NCI-H1092 (cell line): ENCODE results near the gene PPP1R15B.
"Not testable (repeated sequence)": the region's sequence is repeated elsewhere in the genome, so short reads cannot be mapped to it uniquely, and the experiment has no call there.

Experiments used
- DNase-seq: peaks from one replicate; lab custom pipeline; 2025; lab: John Stamatoyannopoulos, UW

Gene PPP1R15B

GRCh38 chr1:204443871-204444581 is 32.4 kb upstream of the PPP1R15B start:
- no peak for DNase-seq

GRCh38 chr1:204443260-204443619 is 31.6 kb upstream of the PPP1R15B start:
- DNase-seq: no peak

- no peak for DNase-seq
These were observed 31.0 kb upstream of the PPP1R15B start for GRCh38 chr1:204442376-204443259.

- DNase-seq: no peak
These were observed 29.9 kb upstream of the PPP1R15B start for GRCh38 chr1:204441558-204441957.

- DNase-seq: no peak
These were observed 28.2 kb upstream of the PPP1R15B start for GRCh38 chr1:204439621-204440375.

GRCh38 chr1:204438628-204439027 is 27.0 kb upstream of the PPP1R15B start:
- no peak for DNase-seq

- no peak for DNase-seq
These were observed 26.4 kb upstream of the PPP1R15B start for GRCh38 chr1:204437796-204438570.

- DNase-seq: no peak
These were observed 24.3 kb upstream of the PPP1R15B start for GRCh38 chr1:204435872-204436271.

- DNase-seq: no peak
These were observed 23.8 kb upstream of the PPP1R15B start for GRCh38 chr1:204435381-204435831.

GRCh38 chr1:204434116-204434755 is 22.6 kb upstream of the PPP1R15B start:
- no peak for DNase-seq

GRCh38 chr1:204432708-204433107 is 21.1 kb upstream of the PPP1R15B start:
- DNase-seq: no peak

GRCh38 chr1:204431310-204432184 is 19.9 kb upstream of the PPP1R15B start:
- peak; percentile 53 for DNase-seq

GRCh38 chr1:204429746-204430145 is 18.1 kb upstream of the PPP1R15B start:
- no peak for DNase-seq

- no peak for DNase-seq
These were observed 15.5 kb upstream of the PPP1R15B start for GRCh38 chr1:204426971-204427701.

- no peak for DNase-seq
These were observed 14.9 kb upstream of the PPP1R15B start for GRCh38 chr1:204426474-204426873.

- no peak for DNase-seq
These were observed 14.4 kb upstream of the PPP1R15B start for GRCh38 chr1:204426035-204426436.

GRCh38 chr1:204424621-204425020 is 13.0 kb upstream of the PPP1R15B start:
- DNase-seq: no peak

- DNase-seq: not testable (repeated sequence)
These were observed 10.6 kb upstream of the PPP1R15B start for GRCh38 chr1:204422061-204422705.

GRCh38 chr1:204421441-204421840 is 9.8 kb upstream of the PPP1R15B start:
- DNase-seq: no peak
